ENCODE results near the gene CRKL.

Gene CRKL

DNA sequence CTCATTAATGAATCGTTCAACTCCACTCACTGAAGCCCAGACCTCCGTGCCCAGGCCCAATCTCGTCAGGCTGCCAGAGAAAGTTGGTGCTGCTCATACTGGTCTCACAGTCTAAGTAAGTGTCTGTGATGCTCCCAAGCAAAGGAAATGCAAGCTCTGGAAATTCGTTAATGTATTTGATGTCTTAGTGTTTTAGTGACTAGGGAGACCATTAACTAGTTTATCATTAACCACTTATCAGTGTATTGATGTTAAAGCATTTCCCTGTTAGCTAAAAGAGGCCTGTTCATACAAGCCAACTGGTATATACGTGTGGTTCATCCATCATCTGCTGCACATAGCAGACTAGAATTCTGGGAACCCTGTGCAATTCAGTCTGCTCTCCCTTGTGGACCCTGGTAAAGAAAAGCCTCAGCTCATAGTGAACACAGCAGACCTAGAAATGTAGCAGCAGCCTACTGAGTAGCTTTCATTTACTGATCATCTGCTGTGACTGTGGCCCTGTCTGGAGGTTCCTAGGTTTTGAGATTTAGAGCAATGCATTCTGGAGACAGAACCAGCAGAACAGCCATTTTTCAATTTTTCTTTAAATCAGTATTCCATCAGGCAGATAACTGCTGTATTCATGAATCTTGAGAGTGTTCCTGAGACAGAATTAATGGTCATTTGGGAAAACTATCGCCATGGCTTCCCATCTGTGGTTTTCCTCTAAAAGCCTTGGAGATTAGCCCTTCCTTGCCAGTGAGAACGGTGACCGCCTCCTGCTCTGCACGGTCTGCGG lies 34.1 kb downstream of the CRKL start:
- DNase-seq: no peak

DNA sequence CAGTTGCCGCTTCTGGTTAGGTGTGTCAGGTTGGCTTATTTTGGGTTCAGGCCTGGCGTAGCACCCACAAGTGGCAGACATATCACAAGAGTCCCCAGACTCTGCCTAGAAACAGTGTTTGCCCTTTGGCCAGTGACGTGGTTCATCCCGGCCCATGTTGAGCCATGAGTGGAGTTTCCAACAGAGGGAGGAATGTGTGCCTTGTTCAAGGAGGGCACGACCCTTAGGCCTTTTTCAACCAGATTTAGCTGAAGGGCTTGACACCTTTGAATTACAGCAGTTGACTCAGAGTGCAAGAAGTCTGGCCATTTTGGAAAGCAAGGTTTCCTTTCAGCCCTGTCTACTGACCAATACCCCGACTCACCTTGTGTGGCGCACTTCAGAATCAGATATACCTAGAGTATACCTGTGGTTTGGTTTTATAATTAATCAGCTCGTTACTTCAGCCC lies 34.7 kb downstream of the CRKL start:
- DNase-seq: no peak

DNA sequence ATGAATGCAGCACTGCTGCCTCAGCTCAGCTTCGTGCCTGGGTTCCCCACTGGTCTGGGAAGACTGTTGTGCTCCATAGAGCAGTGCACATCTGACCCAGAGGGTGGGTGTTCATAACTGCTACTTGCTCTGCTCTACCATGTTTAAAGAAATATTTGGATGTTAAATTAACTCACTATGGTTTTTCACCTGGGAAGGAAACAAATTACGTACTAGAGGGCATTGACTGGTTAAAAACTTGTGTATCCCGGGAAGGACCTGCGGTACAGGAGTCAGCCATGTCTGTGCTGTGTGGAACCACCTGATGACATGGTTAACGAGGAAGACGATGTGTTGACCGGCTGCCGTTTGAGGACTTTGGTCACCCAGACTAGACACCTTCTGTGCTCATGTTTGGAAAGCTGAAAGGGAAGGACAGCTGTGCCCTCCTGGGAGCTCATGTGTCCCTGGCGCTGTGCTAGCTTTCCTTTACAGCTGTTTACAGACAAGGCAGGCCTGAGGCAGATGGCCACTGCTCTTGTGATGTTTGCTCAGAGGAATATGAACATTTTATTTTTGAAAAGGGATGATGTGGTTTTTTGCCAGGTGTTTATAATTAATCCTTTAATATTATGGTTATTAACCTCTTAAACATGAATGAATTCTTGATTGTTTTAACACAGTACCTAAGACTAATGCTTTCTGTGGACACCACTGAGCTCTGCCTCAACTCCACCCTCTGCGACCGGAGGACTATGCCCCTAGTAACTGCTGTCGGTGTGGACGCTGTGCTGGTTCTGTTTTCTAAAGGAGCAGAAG lies 35.5 kb downstream of the CRKL start:
- DNase-seq: no peak

GRCh38 chr22:20953342-20953608 lies 36.1 kb downstream of the CRKL start:
- DNase-seq: no peak

DNA sequence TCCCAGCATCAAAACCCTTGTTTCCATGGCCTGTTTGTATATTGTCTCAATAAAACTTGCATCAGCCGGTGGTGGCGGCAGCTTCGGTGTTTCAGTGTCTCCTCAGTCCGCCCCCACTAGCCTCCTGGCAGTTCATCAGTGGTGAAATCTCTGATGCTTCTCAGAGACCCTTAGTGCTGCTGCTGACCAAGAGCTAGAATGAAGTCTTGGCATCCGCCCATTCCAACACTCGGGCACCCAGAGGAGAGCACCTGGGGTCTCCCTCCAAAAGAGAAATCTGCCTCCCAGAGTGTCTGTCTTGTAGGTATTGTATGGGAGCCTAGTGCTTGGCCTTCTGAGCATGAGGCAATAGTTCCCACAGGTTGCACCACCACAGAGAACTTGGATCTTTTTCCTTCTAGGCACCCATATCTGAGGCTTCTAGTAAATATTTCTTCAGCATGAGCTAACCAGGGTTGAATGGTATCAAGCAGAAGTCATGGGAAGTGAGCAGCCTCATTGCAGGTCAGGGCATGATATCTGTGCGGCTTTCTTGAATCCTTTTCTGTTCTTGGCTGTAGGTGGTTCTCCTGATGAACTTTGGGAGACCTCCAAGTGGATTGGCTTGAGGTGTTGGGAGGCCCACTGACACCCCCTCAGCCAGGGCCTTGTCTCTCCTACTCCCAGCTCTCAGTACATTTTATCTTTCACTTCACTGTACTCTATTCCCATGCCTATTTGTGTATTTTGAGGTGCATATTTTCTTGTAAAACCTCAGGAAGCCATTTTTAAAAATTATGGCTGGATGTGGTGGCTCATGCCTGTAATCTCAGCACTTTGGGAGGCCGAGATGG lies 36.7 kb downstream of the CRKL start:
- DNase-seq: no peak

GRCh38 chr22:20955548-20955947 lies 38.3 kb downstream of the CRKL start:
- no peak for DNase-seq

DNA sequence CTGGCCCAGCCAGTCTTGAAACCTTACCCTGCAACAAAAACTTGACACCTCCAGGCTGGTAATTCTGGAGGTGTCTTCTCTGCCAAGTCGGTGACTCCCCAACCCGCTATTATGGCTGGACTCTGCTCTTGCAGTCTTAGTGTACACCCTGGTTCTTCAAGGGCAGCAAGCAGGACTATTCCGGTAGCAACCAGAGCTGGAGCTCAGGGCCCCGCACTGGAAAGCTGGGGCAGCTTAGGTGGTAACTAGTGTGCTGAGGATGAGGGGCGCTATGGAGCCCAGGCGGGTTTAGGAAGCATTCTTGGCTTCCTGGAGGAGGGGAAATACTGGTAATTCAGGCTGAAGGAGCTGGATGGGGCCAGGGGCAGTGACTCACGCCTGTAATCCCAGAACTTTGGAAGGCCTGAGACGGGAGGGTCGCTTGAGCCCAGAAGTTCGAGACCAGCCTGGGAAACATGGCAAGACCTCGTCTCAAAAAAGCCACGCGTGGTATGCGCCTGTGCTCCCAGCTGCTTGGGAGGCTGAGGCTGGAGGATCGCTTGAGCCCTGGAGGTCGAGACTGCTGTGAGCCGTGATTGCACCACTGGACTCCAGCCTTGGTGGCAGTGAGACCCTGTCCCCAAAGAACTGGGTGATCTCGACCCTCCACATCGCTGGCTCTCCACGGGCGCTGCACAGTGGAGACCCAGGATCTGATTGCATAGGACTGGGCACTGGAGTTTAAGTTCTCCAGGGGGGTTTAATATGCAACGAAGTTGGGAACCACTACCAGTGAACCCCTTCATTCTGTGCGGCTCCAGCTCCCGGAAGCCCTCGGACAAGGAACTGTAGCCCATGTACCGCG lies 39.3 kb downstream of the CRKL start:
- peak in 1 of 56 donors; percentile 10 for DNase-seq

GRCh38 chr22:20957102-20957682 lies 40.0 kb downstream of the CRKL start:
- peak in 3 of 56 donors; percentile 24 to 40 (median 31) for DNase-seq

GRCh38 chr22:20957683-20958431 lies 40.6 kb downstream of the CRKL start:
- no peak for DNase-seq

DNA sequence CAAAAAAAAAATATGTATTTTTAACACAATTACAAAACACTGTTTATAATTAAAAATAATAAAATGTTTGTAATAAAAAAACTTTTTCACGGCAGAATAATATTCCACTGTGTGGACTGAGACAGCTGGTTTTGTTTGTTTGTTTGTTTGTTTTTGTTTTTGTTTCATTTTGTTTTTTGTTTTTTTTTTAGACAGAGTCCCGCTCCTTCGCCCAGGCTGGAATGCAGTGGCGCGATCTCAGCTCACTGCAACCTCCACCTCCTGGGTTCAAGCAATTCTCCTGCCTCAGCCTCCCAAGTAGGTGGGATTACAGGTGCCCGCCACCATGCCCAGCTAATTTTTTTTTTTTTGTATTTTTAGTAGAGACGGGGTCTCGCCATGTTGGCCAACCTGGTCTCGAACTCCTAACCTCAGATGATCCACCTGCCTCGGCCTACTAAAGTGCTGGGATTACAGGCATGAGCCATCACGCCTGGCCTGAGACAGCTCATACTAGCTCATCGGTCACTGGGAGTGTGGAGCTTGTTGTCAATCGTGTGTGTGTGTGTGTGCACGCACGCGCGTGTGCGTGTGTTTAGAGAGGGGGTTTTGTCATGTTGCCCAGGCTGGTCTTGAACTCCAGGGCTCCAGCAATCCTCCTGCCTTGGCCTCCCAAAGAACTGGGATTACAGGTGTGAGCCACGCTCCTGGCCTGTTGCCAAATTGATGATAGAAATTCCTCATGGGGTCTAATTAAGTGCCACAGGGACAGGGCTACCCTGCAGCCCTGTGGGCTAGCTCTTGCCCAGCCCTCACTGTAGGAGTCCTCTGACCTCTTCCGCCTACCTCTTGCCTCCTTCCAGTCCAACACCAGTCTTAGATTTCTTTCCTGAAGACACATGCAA lies 42.6 kb downstream of the CRKL start:
- no peak for DNase-seq

DNA sequence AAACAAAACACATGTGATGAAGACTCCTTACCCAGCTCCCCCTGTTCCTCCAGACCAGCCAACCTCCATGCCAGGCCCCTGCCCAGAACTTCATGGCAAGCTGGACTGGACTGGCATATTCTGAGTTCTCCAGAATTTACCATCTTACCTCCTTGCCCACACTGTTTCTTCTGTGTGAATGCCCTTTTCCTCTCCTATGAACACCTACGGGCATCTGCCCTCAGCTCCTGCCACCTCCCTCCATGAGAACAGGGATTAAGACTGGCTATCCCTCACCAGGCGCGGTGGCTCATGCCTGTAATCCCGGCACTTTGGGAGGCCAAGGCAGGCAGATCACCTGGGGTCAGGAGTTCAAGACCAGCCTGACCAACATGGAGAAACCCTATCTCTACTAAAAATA lies 43.4 kb downstream of the CRKL start:
- no peak for DNase-seq

DNA sequence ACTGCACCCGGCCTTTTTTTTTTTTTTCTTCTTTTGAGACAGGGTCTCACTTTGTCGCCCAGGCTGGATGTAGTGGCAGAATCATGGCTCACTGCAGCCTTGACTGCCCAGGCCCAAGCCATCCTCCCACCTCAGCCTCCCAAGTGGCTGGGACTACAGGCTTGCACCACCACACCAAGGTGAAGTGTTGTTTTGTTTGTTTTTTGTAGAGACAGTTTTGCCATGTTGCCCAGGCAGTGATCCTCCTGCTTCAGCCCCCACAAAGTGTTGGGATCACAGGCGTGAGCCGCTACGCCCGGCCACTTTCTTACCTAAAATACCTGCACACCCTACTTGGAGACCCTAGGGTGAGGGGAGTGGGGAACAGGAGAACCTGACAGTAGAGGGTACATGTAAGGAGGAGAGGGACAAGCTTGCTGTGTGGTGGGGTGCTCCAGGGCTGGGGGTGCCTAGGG lies 45.3 kb downstream of the CRKL start:
- DNase-seq: no peak

GRCh38 chr22:20963201-20964052 lies 46.2 kb downstream of the CRKL start:
- no peak for DNase-seq

DNA sequence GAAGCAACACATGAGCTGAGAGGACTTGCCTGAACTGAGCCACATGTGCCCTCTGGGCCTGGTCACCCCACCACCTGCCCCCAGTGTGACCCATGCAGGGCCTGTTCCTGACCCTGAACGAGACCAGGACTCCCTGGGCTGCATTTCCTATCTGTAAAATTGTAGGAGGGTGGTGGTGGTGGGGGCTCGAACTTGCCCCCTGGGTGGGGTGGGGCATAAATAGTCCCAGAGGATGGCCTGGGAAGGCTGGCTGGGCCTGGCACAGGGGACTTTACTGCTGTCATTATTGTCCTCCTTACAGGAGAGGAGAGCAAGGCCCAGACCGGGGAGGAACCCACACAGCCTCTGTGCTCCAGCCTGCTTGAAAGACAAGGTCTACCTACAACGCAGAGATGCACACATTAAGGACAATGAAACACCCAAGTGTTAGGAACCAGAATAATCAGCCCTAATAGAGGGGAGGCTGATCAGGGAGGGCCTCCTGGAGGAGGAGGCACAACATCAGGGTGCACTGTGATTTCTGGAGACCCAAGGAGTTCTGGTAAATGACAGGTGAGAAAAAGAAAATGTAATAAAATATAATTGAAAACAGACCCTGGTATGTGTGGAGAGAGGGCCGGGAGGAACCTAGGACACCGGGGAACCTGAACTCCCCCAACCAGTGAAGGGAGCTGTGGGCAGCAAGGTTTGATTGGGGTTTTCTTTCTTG lies 47.0 kb downstream of the CRKL start:
- DNase-seq: no peak

GRCh38 chr22:20964799-20965103 lies 47.5 kb downstream of the CRKL start:
- no peak for DNase-seq

DNA sequence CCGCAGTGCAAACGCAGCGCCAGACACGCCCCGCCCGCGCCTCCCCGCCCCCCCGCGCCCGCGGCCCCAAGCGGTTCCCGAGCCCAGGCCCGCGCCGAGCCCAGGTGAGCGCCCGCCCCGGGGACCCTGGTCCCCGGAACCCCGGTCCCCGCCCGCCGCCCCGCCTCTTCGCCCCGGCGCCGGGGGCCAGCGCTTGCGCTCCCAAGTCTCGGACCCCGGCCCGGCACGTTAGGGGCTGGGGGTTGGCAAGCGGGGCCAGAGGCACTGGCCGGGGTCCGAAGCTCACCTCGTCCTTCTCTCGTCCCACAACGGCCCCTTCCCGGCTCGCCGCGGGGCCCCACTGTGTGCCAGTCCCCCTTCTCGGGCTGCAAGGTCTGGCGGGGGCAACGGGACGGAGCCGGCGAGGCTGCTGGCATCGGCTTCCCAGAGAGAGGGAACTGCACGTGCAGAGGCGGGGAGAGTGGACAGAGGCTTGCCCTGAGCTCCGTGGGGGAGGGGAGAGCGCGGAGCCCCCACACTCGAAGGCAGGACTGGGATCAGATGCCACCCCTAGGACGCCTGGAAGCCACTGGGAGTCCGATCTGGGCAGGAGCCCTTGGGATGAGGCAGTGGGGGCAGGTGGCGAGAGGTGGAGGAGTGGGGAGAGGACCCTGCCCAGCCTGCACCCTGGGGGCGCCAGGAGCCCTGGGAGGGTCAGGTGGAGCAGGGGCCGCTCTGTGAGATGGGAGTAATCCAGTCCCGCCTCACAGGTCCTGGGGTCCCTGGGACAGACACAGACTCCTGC lies 48.1 kb downstream of the CRKL start:
- no peak for DNase-seq
